Measurements from ENCODE around the gene CEACAM20. TPM values are rescaled to one million over a fixed set of nuclear protein-coding genes. Genes with fewer than 3 reads are reported as not detected.

The CEACAM20 gene
- total and polyA plus RNA-seq, 2 experiments from 2014 or later = not detected

GRCh38 chr19:44515907-44516306 lies 13.6 kb downstream of the CEACAM20 start:
- no peak overlapping the region for H3K9ac ChIP-seq
- no peaks in the 10 kb centered on the region for H3F3A ChIP-seq (ENCODE audit: insufficient read depth)
- H4K20me1 ChIP-seq (ENCODE audit: insufficient read depth) = no peaks in the 10 kb centered on the region
- no peak overlapping the region for H2AFZ ChIP-seq
- H3K27ac ChIP-seq = no peak overlapping the region
- H3K79me2 ChIP-seq (ENCODE audit: insufficient read depth) = no peaks in the 10 kb centered on the region
- no peaks in the 10 kb centered on the region; the same call in none of the 2 replicates for H3K27me3 ChIP-seq (replicated peaks; ENCODE audit: insufficient read depth)
- 69 to 70% methylated on average over 1 of the region's 1 CpG for WGBS, 2 experiments (ENCODE audit: low coverage in 1 of 2, low lambda C conversion rate in 2 of 2, missing lambda C conversion rate in 2 of 2)
- no peaks in the 10 kb centered on the region for H3K9me2 ChIP-seq (ENCODE audit: insufficient read depth)
- no peak overlapping the region for H3K4me2 ChIP-seq (ENCODE audit: unreplicated experiment)
- H3K9me3 ChIP-seq (ENCODE audit: low read depth) = no peaks in the 10 kb centered on the region
- DNase-seq = no peak
- H3K36me3 ChIP-seq (ENCODE audit: low read depth) = no peaks in the 10 kb centered on the region
- TF ChIP-seq EZH2 (IDR thresholded peaks at IDR 0.05; ENCODE audit: insufficient read depth, poor library complexity, severe bottlenecking) (no peak), EZH2phosphoT487 (IDR thresholded peaks at IDR 0.05; ENCODE audit: insufficient read depth, low read depth) (no peak)
- H3K4me3 ChIP-seq = no peak overlapping the region
- in situ Hi-C loops (cut with MboI) = no loop called here
- no peaks in the 10 kb centered on the region for H3K4me1 ChIP-seq (ENCODE audit: insufficient read depth)

GRCh38 chr19:44515031-44515430 lies 14.4 kb downstream of the CEACAM20 start:
- 43 to 44% methylated on average over 3 of the region's 3 CpGs for WGBS, 2 experiments (ENCODE audit: low coverage in 1 of 2, low lambda C conversion rate in 2 of 2, missing lambda C conversion rate in 2 of 2)
- Histone ChIP-seq H2AFZ (no peak overlapping the region), H3K27me3 (replicated peaks; ENCODE audit: insufficient read depth) (no peaks in the 10 kb centered on the region; the same call in none of the 2 replicates), H4K20me1 (ENCODE audit: insufficient read depth) (no peaks in the 10 kb centered on the region), H3K27ac (no peak overlapping the region), H3K9me2 (ENCODE audit: insufficient read depth) (no peaks in the 10 kb centered on the region), H3K79me2 (ENCODE audit: insufficient read depth) (no peaks in the 10 kb centered on the region), H3K4me3 (no peak overlapping the region), H3K9ac (no peak overlapping the region), H3K4me1 (ENCODE audit: insufficient read depth) (no peaks in the 10 kb centered on the region), H3F3A (ENCODE audit: insufficient read depth) (no peaks in the 10 kb centered on the region), H3K36me3 (ENCODE audit: low read depth) (no peaks in the 10 kb centered on the region), H3K9me3 (ENCODE audit: low read depth) (no peaks in the 10 kb centered on the region), H3K4me2 (ENCODE audit: unreplicated experiment) (no peak overlapping the region)
- DNase-seq = no peak
- in situ Hi-C loops (cut with MboI) = no loop called here
- TF ChIP-seq EZH2phosphoT487 (IDR thresholded peaks at IDR 0.05; ENCODE audit: insufficient read depth, low read depth) (no peak), EZH2 (IDR thresholded peaks at IDR 0.05; ENCODE audit: insufficient read depth, poor library complexity, severe bottlenecking) (no peak)

- peak; percentile 76 for DNase-seq
- no peaks in the 10 kb centered on the region for H3K9me2 ChIP-seq (ENCODE audit: insufficient read depth)
- WGBS, 2 experiments (ENCODE audit: low coverage in 1 of 2, low lambda C conversion rate in 2 of 2, missing lambda C conversion rate in 2 of 2) = 28 to 29% methylated on average over 12 of the region's 12 CpGs
These were observed 16.9 kb downstream of the CEACAM20 start for GRCh38 chr19:44512326-44513298.

GRCh38 chr19:44509478-44509877 lies 20.0 kb downstream of the CEACAM20 start:
- Histone ChIP-seq H4K20me1 (ENCODE audit: insufficient read depth) (no peaks in the 10 kb centered on the region), H3K27me3 (replicated peaks; ENCODE audit: insufficient read depth) (peaks cover 8% of the 10 kb centered on the region; the same call in 1 of the 2 replicates), H3K36me3 (ENCODE audit: low read depth) (no peaks in the 10 kb centered on the region), H3K9me3 (ENCODE audit: low read depth) (no peaks in the 10 kb centered on the region), H3K4me2 (ENCODE audit: unreplicated experiment) (no peak overlapping the region), H3F3A (ENCODE audit: insufficient read depth) (no peaks in the 10 kb centered on the region), H3K79me2 (ENCODE audit: insufficient read depth) (no peaks in the 10 kb centered on the region), H3K27ac (no peak overlapping the region), H2AFZ (no peak overlapping the region), H3K4me3 (no peak overlapping the region), H3K9ac (no peak overlapping the region), H3K4me1 (ENCODE audit: insufficient read depth) (no peaks in the 10 kb centered on the region), H3K9me2 (ENCODE audit: insufficient read depth) (no peaks in the 10 kb centered on the region)
- in situ Hi-C loops (cut with MboI) = no loop called here
- TF ChIP-seq EZH2phosphoT487 (IDR thresholded peaks at IDR 0.05; ENCODE audit: insufficient read depth, low read depth) = no peak
- TF ChIP-seq EZH2 (IDR thresholded peaks at IDR 0.05; ENCODE audit: insufficient read depth, poor library complexity, severe bottlenecking) = no peak
- DNase-seq = no peak

More at GRCh38 chr19:44512326-44513298, 16.9 kb downstream of the CEACAM20 start:
- Histone ChIP-seq H3K36me3 (ENCODE audit: low read depth) (no peaks in the 10 kb centered on the region), H3K9me3 (ENCODE audit: low read depth) (no peaks in the 10 kb centered on the region), H3K4me2 (ENCODE audit: unreplicated experiment) (no peak overlapping the region), H3K4me1 (ENCODE audit: insufficient read depth) (no peaks in the 10 kb centered on the region), H3K9ac (no peak overlapping the region), H4K20me1 (ENCODE audit: insufficient read depth) (no peaks in the 10 kb centered on the region), H3K27ac (no peak overlapping the region), H2AFZ (no peak overlapping the region), H3K79me2 (ENCODE audit: insufficient read depth) (no peaks in the 10 kb centered on the region), H3K27me3 (replicated peaks; ENCODE audit: insufficient read depth) (no peaks in the 10 kb centered on the region), H3K4me3 (no peak overlapping the region), H3F3A (ENCODE audit: insufficient read depth) (no peaks in the 10 kb centered on the region)
- TF ChIP-seq EZH2 (IDR thresholded peaks at IDR 0.05; ENCODE audit: insufficient read depth, poor library complexity, severe bottlenecking) (no peak), EZH2phosphoT487 (IDR thresholded peaks at IDR 0.05; ENCODE audit: insufficient read depth, low read depth) (no peak)
- in situ Hi-C loops (cut with MboI) = no loop called here

Measured in GM23248 (cell line).